SH-SY5Y (cell line): ENCODE results near the gene TPM1.

Experiments used
- GATA2 ChIP-seq: IDR thresholded peaks from 2 replicates; pipeline ENCODE4 v1.6.1; 2011; ENCODE audit warnings: mild to moderate bottlenecking, low read depth, low read length
- GATA3 ChIP-seq: IDR thresholded peaks from 2 replicates; pipeline ENCODE4 v1.6.1; 2011; ENCODE audit warnings: low read depth, mild to moderate bottlenecking, low read length, moderate library complexity

DNA sequence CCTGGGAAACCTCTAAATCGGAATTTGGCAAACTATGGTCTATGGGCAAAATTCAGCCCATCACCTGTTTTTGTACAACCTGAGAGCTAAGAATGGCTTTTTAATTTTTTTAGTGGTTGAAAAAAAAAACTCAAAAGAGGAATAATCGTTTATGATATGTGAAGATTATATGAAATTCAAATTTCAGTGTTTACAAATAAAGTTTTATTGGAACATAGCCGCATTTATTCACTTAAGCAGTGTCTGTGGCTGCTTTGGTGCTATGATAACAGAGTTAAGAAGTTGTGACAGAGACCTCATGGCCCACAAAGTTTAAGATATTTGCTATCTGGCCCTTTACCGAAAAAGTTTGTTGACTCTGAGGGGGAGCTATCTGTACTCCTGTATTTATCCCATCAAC lies 42.7 kb downstream of the TPM1 start:
- no peak for TF ChIP-seq GATA2
- no peak for TF ChIP-seq GATA3
